HG02973 (cell line): ENCODE data around the gene ZMIZ1.
"Not testable (repeated sequence)": the region's sequence is repeated elsewhere in the genome, so short reads cannot be mapped to it uniquely, and the experiment has no call there.

Experiments
- ATAC-seq: cut with Tn5 transposase; IDR thresholded peaks from one replicate; pipeline ENCODE4 v1.9.1; 2021; ENCODE audit warnings: moderate library complexity; ENCODE audit not compliant: unreplicated experiment

Gene ZMIZ1

DNA sequence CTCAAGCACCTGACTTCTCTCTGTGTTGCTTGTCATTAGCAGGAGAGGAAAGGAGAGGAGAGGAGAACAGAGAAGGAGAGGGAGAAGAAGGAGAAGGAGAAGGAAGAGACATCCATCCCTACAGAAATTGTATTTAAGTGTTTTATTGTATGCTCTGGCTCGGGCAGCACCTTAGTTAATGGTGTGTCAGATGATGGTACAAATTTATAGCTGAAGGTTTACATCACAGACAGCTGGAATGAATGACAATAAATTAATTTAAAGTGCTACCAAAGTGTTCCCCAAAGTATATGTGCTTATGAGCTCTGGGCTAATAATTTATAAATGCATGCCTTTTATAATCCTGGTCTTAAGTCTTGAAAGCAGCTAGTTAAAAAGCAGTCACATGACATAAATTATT, 38.1 kb upstream of the ZMIZ1 start:
- no peak for ATAC-seq

DNA sequence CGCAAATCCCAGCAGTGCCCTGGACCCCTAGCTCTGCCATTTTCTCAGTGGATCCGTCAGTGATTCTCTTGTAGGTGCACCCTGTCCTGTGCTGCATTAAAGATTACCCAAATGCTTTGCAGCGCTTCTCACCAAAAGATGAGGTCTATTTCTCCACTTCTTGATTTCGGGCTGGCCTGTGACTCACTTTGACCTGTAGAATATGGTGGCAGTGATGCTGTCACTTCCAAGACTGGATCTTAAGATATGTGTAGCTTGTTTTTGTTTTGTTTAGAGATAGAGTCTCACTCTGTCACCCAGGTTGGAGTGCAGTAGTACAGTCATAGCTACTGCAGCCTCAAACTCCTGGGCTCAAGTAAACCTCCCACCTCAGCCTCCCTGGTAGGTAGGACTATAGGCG, 37.0 kb upstream of the ZMIZ1 start:
- ATAC-seq: no peak

DNA sequence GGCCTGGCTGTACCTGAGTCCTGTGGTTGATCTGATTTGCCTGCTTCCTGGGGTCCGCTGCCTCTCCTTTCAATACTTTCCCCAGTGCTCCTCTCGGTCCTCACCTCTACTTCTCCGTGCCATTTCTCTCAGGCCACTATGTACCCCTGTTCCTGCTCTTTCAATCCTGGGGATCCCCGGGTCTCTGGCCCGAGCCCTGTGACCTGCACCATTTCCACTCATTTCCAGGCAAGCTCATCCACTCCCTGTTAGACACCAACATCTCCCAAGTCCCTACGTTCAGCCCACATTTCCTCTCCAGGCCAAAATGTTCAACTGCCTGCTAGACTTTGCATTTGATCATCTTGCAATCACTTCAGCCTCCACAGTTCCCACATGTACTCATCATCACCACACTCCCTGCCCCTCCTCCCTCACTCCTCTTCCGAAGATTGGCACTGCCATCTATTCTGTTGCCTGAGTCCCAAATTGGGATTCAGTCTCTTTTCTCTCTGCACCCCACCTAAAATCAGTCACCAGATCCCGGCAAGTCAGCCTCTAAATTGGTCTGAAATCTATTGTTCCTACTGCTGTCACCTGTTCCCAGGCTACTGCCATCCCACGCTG, 34.4 kb upstream of the ZMIZ1 start:
- no peak for ATAC-seq

- not testable (repeated sequence) for ATAC-seq
These were observed 32.4 kb upstream of the ZMIZ1 start for GRCh38 chr10:79036416-79036815.

DNA sequence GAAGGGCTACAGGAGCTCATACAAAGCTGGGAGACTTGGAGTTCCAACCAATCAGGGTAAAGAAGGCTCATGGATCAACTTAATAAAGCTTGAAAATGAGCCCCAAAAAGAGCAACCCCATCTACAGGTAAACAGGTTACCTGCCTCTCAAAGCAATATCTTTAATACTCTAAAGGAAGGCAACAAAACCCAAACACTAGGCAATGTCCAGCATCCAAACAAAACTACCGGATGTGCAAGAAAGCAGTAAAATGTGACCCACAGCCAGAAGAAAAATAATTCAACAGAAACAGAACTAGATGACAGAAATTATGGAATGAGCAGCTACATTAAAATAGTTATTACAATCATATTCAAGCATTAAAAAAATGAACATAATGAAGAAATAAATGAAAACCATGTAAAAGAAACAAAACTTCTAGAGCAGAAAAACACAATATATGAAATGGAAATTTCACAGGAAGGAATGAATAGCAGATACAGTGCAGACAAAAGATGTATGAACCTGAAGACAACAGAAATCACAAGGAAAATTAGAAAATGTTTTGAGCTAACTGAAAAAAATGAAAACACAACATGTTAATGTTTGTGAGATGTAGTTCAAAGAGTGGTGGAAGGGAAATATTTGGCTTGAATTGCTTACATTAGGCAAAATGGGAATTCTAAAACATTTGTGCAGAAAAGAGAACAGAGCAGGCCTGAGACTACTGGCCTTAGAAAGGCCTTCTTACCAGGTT, 30.5 kb upstream of the ZMIZ1 start:
- no peak for ATAC-seq

GRCh38 chr10:79038841-79039201, 29.9 kb upstream of the ZMIZ1 start:
- ATAC-seq: no peak

- ATAC-seq: no peak
These were observed 25.9 kb upstream of the ZMIZ1 start for GRCh38 chr10:79042639-79043411.

DNA sequence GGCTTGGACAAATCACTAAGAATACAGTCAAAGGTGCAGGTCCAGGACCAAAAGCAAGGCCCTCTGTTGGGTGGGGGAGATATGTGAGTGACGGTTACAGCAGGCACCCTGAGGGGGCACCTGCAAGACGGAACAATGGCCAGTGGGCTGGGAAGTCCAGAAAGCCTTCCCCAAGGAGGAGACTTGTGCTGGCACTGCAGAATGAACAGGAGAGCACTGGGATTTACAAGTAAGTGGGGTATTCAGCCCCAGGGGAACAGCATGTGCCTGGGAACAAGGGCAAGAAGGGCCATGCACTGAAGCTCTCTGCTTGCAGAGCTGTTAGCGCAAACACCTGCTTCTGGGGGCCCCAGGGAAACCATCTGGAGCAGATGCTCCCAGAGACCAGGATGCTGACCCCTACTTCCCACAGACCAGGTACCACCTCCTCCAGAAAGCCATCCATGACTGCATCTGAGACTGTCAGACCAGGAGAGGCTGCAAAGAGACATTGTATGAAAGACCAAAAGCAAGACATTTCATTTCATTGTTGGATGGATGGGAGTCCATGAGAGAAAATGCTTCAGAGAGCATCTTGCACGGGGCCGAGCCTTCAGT, 24.6 kb upstream of the ZMIZ1 start:
- ATAC-seq: no peak

DNA sequence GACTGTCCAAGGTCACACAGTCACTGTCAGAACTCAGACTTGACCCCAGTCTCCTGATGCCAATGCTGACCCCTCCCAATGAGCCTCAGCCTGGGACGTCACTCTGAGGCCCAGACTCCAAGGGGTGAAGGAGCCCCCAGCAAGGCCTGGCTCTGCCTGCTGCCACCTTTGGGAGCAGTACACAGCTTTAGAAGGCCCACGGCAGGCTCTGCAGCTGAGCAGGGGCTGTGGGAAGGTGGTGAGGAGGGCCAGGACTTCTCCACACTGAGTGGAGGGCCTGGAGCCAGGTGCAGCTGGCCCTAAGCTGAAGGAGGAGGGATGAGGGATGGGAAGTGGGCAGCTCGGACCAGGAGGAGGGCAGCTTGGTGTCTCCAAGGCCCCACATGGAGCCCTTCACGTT, 23.9 kb upstream of the ZMIZ1 start:
- ATAC-seq: no peak

- ATAC-seq: no peak
These were observed 23.1 kb upstream of the ZMIZ1 start for GRCh38 chr10:79045566-79046175.

DNA sequence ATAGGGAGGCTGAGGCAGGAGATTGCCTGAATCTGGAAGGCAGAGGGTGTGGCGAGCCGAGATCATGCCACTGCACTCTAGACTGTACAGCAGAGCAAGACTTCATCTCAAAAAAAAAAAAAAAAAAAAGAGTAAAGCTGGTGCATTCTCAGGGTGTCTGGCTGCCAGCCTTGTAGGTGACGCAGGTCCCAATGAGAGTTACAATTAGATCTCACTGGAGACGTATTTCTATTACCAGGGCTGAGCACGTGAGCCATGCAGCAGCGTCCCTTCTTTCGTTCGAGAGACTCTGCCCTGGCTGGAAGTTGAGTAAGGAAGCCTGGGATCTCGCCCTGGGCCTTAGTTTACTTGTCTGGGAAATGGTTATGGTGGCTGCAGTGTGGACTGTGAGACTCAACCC, 22.4 kb upstream of the ZMIZ1 start:
- ATAC-seq: no peak

GRCh38 chr10:79046741-79047583, 21.8 kb upstream of the ZMIZ1 start:
- ATAC-seq: no peak

DNA sequence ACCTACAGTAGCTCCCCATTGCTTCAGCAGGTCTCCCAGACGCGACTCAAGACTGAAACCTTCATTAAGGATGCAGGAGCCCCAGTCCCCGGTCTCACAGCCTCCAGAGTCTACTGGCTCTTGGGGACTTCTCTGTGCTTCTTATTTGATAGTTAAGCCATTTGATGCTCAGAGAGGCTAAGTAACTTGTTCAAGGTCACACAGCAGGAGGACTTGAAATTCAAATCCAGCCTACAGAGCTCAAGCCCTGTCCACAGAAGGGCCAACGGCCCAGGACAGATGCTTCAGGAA, 21.2 kb upstream of the ZMIZ1 start:
- no peak for ATAC-seq

DNA sequence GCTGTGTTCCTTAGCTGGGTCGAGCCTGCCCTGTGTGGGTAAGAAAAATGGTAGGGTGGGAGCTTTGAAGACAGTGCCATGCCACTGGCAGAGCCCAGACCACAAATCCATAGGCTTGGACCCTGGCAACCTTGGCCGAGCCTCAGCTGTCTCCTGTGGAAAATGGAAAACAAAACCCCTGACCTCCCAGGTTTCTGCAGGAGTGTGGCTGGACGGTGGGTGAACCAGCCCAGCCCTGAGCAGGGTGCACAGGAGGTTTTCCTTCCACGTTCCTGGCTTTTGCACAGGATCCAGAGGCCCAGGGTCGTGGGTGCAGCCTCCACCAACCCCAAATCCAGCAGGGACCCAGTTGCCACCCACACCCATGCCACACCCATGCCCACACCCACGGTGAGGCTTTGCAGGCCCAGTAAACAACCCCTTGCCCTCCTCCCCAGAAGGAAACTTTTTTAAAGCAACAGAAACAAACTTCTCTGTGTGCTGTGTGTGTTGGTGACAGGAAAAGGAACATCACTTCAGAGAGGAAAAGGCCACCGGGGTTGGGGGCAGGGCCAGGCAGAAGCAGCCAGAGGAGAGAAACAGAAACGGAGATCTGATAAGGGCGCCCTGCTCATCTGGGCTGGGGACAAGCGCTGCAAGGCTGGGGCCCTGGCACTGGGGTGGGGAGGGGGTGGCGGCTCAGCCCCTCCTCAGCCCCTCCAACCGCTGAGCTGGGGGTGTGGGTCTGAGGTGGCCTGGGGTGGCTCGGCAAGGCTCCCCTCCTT, 20.7 kb upstream of the ZMIZ1 start:
- ATAC-seq: no peak

DNA sequence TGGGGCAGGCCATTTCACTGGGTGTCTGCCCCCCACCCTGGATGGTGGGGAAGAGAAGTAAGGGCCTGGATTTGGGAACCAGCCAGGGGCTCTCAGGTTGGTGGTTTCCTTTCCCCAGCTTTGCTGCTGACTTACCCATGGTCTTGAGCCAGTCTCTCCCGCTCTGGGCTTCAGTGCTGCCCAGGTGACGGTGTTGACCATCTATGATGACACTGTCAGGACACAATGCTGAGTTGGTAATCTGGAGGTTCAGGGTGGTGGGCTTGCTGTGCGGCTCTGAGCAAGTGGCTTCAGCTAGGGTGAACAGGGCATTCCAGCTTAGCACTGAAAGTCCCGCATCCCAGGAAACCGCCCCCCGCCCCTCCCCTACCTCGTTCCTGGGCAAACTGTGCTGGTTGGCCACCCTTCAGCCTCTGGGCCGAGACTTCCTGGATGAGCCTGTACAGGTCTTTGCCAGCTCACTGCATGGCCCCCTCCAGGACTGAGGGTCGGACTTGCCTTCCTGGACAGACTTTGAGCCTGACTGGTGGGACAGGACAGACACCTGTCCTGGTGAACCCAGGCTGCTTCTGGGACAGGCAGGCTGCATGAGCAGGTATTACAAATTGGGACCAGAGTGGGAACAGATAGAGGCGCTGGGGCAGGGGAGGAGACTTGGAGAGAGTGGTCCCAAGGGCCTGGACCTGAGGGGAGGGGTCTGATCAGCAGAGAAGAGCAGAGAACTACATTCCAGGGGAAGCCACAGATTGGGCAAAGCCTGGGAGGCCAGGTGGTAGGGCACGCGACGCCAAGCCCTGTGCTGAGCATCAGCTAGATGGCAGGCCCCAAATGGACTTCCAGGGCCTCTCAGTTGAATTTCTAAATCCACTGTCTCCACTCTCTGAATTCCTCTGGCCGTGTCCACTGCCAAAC, 19.9 kb upstream of the ZMIZ1 start:
- ATAC-seq: no peak

GRCh38 chr10:79049931-79050895, 18.6 kb upstream of the ZMIZ1 start:
- no peak for ATAC-seq

- ATAC-seq: no peak
These were observed 17.7 kb upstream of the ZMIZ1 start for GRCh38 chr10:79050896-79051555.
